HG03354 (cell line): Measurements from ENCODE around the gene GNLY.

Experiments used
- ATAC-seq: cut with Tn5 transposase; IDR thresholded peaks from one replicate; pipeline ENCODE4 v1.9.1; 2021; ENCODE audit warnings: mild to moderate bottlenecking; ENCODE audit not compliant: unreplicated experiment, poor library complexity, severe bottlenecking

The GNLY gene

GRCh38 chr2:85737961-85738360 is 43.8 kb downstream of the GNLY start:
- ATAC-seq = no peak

GRCh38 chr2:85740193-85740592 is 46.0 kb downstream of the GNLY start:
- ATAC-seq = no peak

- no peak for ATAC-seq
These were observed 47.2 kb downstream of the GNLY start for GRCh38 chr2:85741211-85741832.

- no peak for ATAC-seq
These were observed 47.8 kb downstream of the GNLY start for GRCh38 chr2:85741833-85742455.

- ATAC-seq = no peak
These were observed 49.3 kb downstream of the GNLY start for GRCh38 chr2:85743304-85743978.

GRCh38 chr2:85744055-85744454 is 49.9 kb downstream of the GNLY start:
- no peak for ATAC-seq

- ATAC-seq = no peak
These were observed 50.8 kb downstream of the GNLY start for GRCh38 chr2:85744741-85745601.

- no peak for ATAC-seq
These were observed 51.5 kb downstream of the GNLY start for GRCh38 chr2:85745619-85746018.

GRCh38 chr2:85746321-85747004 is 52.3 kb downstream of the GNLY start:
- no peak for ATAC-seq

- ATAC-seq = no peak
These were observed 53.3 kb downstream of the GNLY start for GRCh38 chr2:85747441-85747840.

GRCh38 chr2:85748039-85748734 is 54.0 kb downstream of the GNLY start:
- peak; percentile 76 for ATAC-seq
